Mucosa of descending colon (tissue), 3 donors: ENCODE data around the gene IL26. TPM values are rescaled to one million over a fixed set of nuclear protein-coding genes. Genes with fewer than 3 reads are reported as not detected.
"Not testable (repeated sequence)": the region's sequence is repeated elsewhere in the genome, so short reads cannot be mapped to it uniquely, and the experiment has no call there.

Experiments
- ATAC-seq: fragments of 200-7000 bp; cut with Tn5 transposase; one replicate; pipeline ENCODE4 v1.9.1; 2020; ENCODE audit warnings: mild to moderate bottlenecking, moderate library complexity
- DNase-seq, 3 donors: peaks; one replicate each; pipeline ENCODE4 v3.0.0-alpha.2; 2020
- H3K36me3 ChIP-seq: fragments of 200-600 bp; one replicate; pipeline ENCODE4 v1.8.0; 2021; ENCODE audit warnings: low read depth, mild to moderate bottlenecking
- H3K4me1 ChIP-seq: fragments of 200-600 bp; one replicate; pipeline ENCODE4 v1.8.0; 2021; ENCODE audit warnings: low read depth, mild to moderate bottlenecking
- H3K4me3 ChIP-seq: fragments of 200-600 bp; one replicate; pipeline ENCODE4 v1.8.0; 2021; ENCODE audit warnings: mild to moderate bottlenecking
- H3K9me3 ChIP-seq: fragments of 200-600 bp; one replicate; pipeline ENCODE4 v1.8.0; 2021; ENCODE audit warnings: mild to moderate bottlenecking
- CTCF ChIP-seq: fragments of 200-600 bp; IDR thresholded peaks from one replicate; pipeline ENCODE4 v1.8.0; 2022; ENCODE audit warnings: antibody characterized with exemption, mild to moderate bottlenecking
- intact Hi-C, 2 donors: fragments of 100-400 bp; cut with DNase I in 1 of 2; cut with micrococcal nuclease in 1 of 2; formaldehyde crosslinking; loops; one replicate each; pipeline versions ENCODE4 v1.11.0 to v1.11.1; 2022; cut with DNase I, micrococcal nuclease
- total RNA-seq, 3 donors: library from RNA; stranded (reverse); fragmentation: NEBNext Ultra II Directional in 2 of 3; extraction: Animal tissue kit (Norgen Biotek cat#: 25700) in 2 of 3; gene quantifications; one replicate each; pipeline versions ENCODE4 v1.2.1 to v1.2.4, GENCODE V29; 2021 to 2023
- donor health status: DM: no; HTN: no; CAD: no; lungs with moderate emphysema.
- donor health status: DM: no; HTN: no; CAD: no.
- donor health status: DM: no; HTN: yes; CAD: no.

The IL26 gene
- total RNA-seq, 3 donors from 2014 or later = not detected

- intact Hi-C loops = loop anchor here (5.0 kb wide), 1 partner anchor 93 kb away; no protein-coding TSS in a partner anchor
- H3K4me1 ChIP-seq = no peaks in the 10 kb centered on the region
- no peak overlapping the region for H3K4me3 ChIP-seq
- H3K36me3 ChIP-seq = no peaks in the 10 kb centered on the region
- no peak for DNase-seq
- no peak for ATAC-seq
- no peaks in the 10 kb centered on the region for H3K9me3 ChIP-seq
- no peak for TF ChIP-seq CTCF
Measured at GRCh38 chr12:68224613-68225285, 861 bp downstream of the IL26 start.

GRCh38 chr12:68223067-68223747, 2.4 kb downstream of the IL26 start:
- Histone ChIP-seq H3K36me3 (no peaks in the 10 kb centered on the region), H3K4me1 (no peaks in the 10 kb centered on the region), H3K9me3 (no peaks in the 10 kb centered on the region), H3K4me3 (no peak overlapping the region)
- intact Hi-C loops = loop anchor here (5.0 kb wide), 1 partner anchor 94 kb away; no protein-coding TSS in a partner anchor
- TF ChIP-seq CTCF = peak; percentile 67
- peak; percentile 57 to 86 (median 67) for DNase-seq
- peak; percentile 99 for ATAC-seq

GRCh38 chr12:68222326-68222725, 3.3 kb downstream of the IL26 start:
- intact Hi-C loops = loop anchor here (5.0 kb wide), 1 partner anchor 95 kb away; no protein-coding TSS in a partner anchor
- no peak for DNase-seq

GRCh38 chr12:68221497-68221896, 4.1 kb downstream of the IL26 start:
- H3K4me3 ChIP-seq = no peak overlapping the region
- TF ChIP-seq CTCF = no peak
- ATAC-seq (no peak), DNase-seq (no peak)
- no peaks in the 10 kb centered on the region for H3K4me1 ChIP-seq
- no peaks in the 10 kb centered on the region for H3K36me3 ChIP-seq
- intact Hi-C loops = loop anchor here (5.0 kb wide), 1 partner anchor 96 kb away; no protein-coding TSS in a partner anchor
- no peaks in the 10 kb centered on the region for H3K9me3 ChIP-seq

More at GRCh38 chr12:68222326-68222725, 3.3 kb downstream of the IL26 start:
- no peaks in the 10 kb centered on the region for H3K36me3 ChIP-seq
- ATAC-seq = peak; percentile 36
- no peak for TF ChIP-seq CTCF
- no peaks in the 10 kb centered on the region for H3K9me3 ChIP-seq
- H3K4me1 ChIP-seq = no peaks in the 10 kb centered on the region
- H3K4me3 ChIP-seq = no peak overlapping the region

- no peak for TF ChIP-seq CTCF
- H3K4me1 ChIP-seq = no peaks in the 10 kb centered on the region
- no peak for ATAC-seq
- no peaks in the 10 kb centered on the region for H3K9me3 ChIP-seq
- H3K4me3 ChIP-seq = no peak overlapping the region
- no peak for DNase-seq
- H3K36me3 ChIP-seq = no peaks in the 10 kb centered on the region
- intact Hi-C loops = no loop called here
Measured at GRCh38 chr12:68210875-68211274, 14.7 kb downstream of the IL26 start.

- H3K9me3 ChIP-seq, H3K4me1 ChIP-seq, H3K4me3 ChIP-seq, intact Hi-C loops, ATAC-seq, H3K36me3 ChIP-seq, DNase-seq: not testable (repeated sequence)
Measured at GRCh38 chr12:68209048-68209728, 16.4 kb downstream of the IL26 start.
